Loucy (cell line): ENCODE measurements around the gene PAF1.

ENCODE experiments used
- H2AFZ ChIP-seq: fragments of 200-600 bp; sonication (generic); 2 replicates; pipeline ENCODE4 v1.6.0; 2016; ENCODE audit warnings: antibody characterized with exemption, mild to moderate bottlenecking, low read length, moderate library complexity
- H3F3A ChIP-seq: fragments of 200-600 bp; 2 replicates; pipeline ENCODE4 v1.6.0; 2016; ENCODE audit warnings: antibody characterized with exemption, low read depth, mild to moderate bottlenecking
- H3K27me3 ChIP-seq: fragments of 200-600 bp; sonication (generic); 2 replicates; pipeline ENCODE4 v1.6.1; 2014; ENCODE audit warnings: low read length, mild to moderate bottlenecking; ENCODE audit not compliant: insufficient read depth, poor library complexity, severe bottlenecking
- H3K36me3 ChIP-seq: fragments of 200-600 bp; sonication (generic); 2 replicates; pipeline ENCODE4 v1.6.1; 2016; ENCODE audit warnings: low read length; ENCODE audit not compliant: insufficient read depth
- H3K4me1 ChIP-seq: fragments of 200-600 bp; sonication (generic); 2 replicates; pipeline ENCODE4 v1.5.1; 2014; ENCODE audit warnings: low read length, mild to moderate bottlenecking; ENCODE audit not compliant: insufficient read depth, poor library complexity, severe bottlenecking
- H3K4me2 ChIP-seq: fragments of 200-600 bp; sonication (generic); 2 replicates; pipeline ENCODE4 v1.6.0; 2014; ENCODE audit warnings: antibody characterized with exemption, low read length, low read depth, mild to moderate bottlenecking; ENCODE audit not compliant: poor library complexity, severe bottlenecking
- H3K4me3 ChIP-seq: fragments of 200-600 bp; sonication (generic); 2 replicates; pipeline ENCODE4 v1.5.1; 2014; ENCODE audit warnings: low read length, mild to moderate bottlenecking, mixed read lengths; ENCODE audit not compliant: poor library complexity, severe bottlenecking
- H3K79me2 ChIP-seq: fragments of 200-600 bp; sonication (generic); 2 replicates; pipeline ENCODE4 v1.6.1; 2014; ENCODE audit warnings: low read length; ENCODE audit not compliant: insufficient read depth
- H3K9ac ChIP-seq: fragments of 200-600 bp; sonication (generic); 2 replicates; pipeline ENCODE4 v1.6.0; 2014; ENCODE audit warnings: mild to moderate bottlenecking, low read depth, low read length, moderate library complexity; ENCODE audit not compliant: poor library complexity, severe bottlenecking
- H3K9me2 ChIP-seq: fragments of 200-600 bp; sonication (generic); replicated peaks from 2 replicates; pipeline ENCODE4 v1.6.1; 2016; ENCODE audit warnings: low read depth, low read length, mixed read lengths
- H3K9me3 ChIP-seq: fragments of 200-600 bp; sonication (generic); 2 replicates; pipeline ENCODE4 v1.6.1; 2014; ENCODE audit warnings: mild to moderate bottlenecking, antibody characterized with exemption, low read length, low read depth; ENCODE audit not compliant: insufficient read depth
- H4K20me1 ChIP-seq: fragments of 200-600 bp; sonication (generic); 2 replicates; pipeline ENCODE4 v1.6.0; 2014; ENCODE audit warnings: antibody characterized with exemption, low read length, mild to moderate bottlenecking; ENCODE audit not compliant: insufficient read depth, poor library complexity, severe bottlenecking
- EZH2phosphoT487 ChIP-seq: fragments of 200-600 bp; IDR thresholded peaks from 2 replicates; pipeline ENCODE4 v1.6.1; 2018; ENCODE audit warnings: antibody characterized with exemption, mild to moderate bottlenecking, moderate library complexity, borderline replicate concordance
- TF ChIP-seq, protein P1 (sequence below): fragments of 200-600 bp; sonication (generic); conservative IDR thresholded peaks from 2 replicates; pipeline ENCODE4 v1.5.1; 2014; ENCODE audit warnings: mild to moderate bottlenecking, antibody characterized with exemption, low read length

PAF1 gene

GRCh38 chr19:39405958-39406655 lies 15.2 kb upstream of the PAF1 start:
- no peaks in the 10 kb centered on the region for H3K36me3 ChIP-seq
- TF ChIP-seq, protein P1, sequence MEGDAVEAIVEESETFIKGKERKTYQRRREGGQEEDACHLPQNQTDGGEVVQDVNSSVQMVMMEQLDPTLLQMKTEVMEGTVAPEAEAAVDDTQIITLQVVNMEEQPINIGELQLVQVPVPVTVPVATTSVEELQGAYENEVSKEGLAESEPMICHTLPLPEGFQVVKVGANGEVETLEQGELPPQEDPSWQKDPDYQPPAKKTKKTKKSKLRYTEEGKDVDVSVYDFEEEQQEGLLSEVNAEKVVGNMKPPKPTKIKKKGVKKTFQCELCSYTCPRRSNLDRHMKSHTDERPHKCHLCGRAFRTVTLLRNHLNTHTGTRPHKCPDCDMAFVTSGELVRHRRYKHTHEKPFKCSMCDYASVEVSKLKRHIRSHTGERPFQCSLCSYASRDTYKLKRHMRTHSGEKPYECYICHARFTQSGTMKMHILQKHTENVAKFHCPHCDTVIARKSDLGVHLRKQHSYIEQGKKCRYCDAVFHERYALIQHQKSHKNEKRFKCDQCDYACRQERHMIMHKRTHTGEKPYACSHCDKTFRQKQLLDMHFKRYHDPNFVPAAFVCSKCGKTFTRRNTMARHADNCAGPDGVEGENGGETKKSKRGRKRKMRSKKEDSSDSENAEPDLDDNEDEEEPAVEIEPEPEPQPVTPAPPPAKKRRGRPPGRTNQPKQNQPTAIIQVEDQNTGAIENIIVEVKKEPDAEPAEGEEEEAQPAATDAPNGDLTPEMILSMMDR = no peak
- TF ChIP-seq EZH2phosphoT487 = no peak
- H3K79me2 ChIP-seq = peaks cover 39% of the 10 kb centered on the region
- peak overlapping the region; percentile 93 for H3K4me3 ChIP-seq
- no peaks in the 10 kb centered on the region for H3K9me3 ChIP-seq
- peaks cover 26% of the 10 kb centered on the region for H4K20me1 ChIP-seq
- H3K27me3 ChIP-seq = no peaks in the 10 kb centered on the region
- peaks cover 3% of the 10 kb centered on the region for H3F3A ChIP-seq
- H3K4me2 ChIP-seq = peak overlapping the region; percentile 70
- no peaks in the 10 kb centered on the region for H3K9me2 ChIP-seq
- peak overlapping the region; percentile 94 for H3K9ac ChIP-seq
- H3K4me1 ChIP-seq = peaks cover 53% of the 10 kb centered on the region
- H2AFZ ChIP-seq = no peak overlapping the region

- Histone ChIP-seq H3K79me2 (peaks cover 32% of the 10 kb centered on the region), H3K27me3 (no peaks in the 10 kb centered on the region), H3K4me1 (peaks cover 48% of the 10 kb centered on the region), H3K9me2 (no peaks in the 10 kb centered on the region), H3K4me2 (peak overlapping the region; percentile 70), H3F3A (peaks cover 3% of the 10 kb centered on the region), H3K9ac (peak overlapping the region; percentile 94), H2AFZ (no peak overlapping the region), H3K9me3 (no peaks in the 10 kb centered on the region), H3K36me3 (no peaks in the 10 kb centered on the region), H3K4me3 (peak overlapping the region; percentile 93), H4K20me1 (peaks cover 26% of the 10 kb centered on the region)
- TF ChIP-seq, protein P1 = no peak
- no peak for TF ChIP-seq EZH2phosphoT487
Observed at GRCh38 chr19:39405261-39405957, 14.5 kb upstream of the PAF1 start.

GRCh38 chr19:39403331-39404312 lies 12.7 kb upstream of the PAF1 start:
- Histone ChIP-seq H3K27me3 (no peaks in the 10 kb centered on the region), H3K9ac (peak overlapping the region; percentile 79), H3K79me2 (peaks cover 17% of the 10 kb centered on the region), H3K9me3 (no peaks in the 10 kb centered on the region), H3K36me3 (no peaks in the 10 kb centered on the region), H2AFZ (no peak overlapping the region), H3K4me1 (peaks cover 42% of the 10 kb centered on the region), H3K4me3 (peak overlapping the region; percentile 66), H3K9me2 (no peaks in the 10 kb centered on the region), H3F3A (peaks cover 3% of the 10 kb centered on the region), H4K20me1 (peaks cover 19% of the 10 kb centered on the region), H3K4me2 (peak overlapping the region; percentile 75)
- TF ChIP-seq, protein P1 = no peak
- TF ChIP-seq EZH2phosphoT487 = no peak
